Osteoblast (primary cell): ENCODE data around the gene CSNK1A1. TPM values are rescaled to one million over a fixed set of nuclear protein-coding genes. Genes with fewer than 3 reads are reported as not detected.

Source experiments
- DNase-seq: peaks from one replicate; pipeline ENCODE4 v3.0.0; 2011; ENCODE audit warnings: low spot score, mixed read lengths; ENCODE audit not compliant: insufficient read length; ENCODE audit errors: missing footprints
- H2AFZ ChIP-seq: 2 replicates; pipeline ENCODE4 v1.6.0; 2011; ENCODE audit warnings: mild to moderate bottlenecking, low read length
- H3K27ac ChIP-seq: 2 replicates; pipeline ENCODE4 v1.5.1; 2011; ENCODE audit warnings: mild to moderate bottlenecking, low read depth, low read length, moderate library complexity
- H3K27me3 ChIP-seq: 2 replicates; pipeline ENCODE4 v1.6.0; 2012; ENCODE audit warnings: mild to moderate bottlenecking, control low read depth, inconsistent platforms, low read length, moderate library complexity; ENCODE audit not compliant: insufficient read depth
- H3K36me3 ChIP-seq: 2 replicates; pipeline ENCODE4 v1.5.1; 2011; ENCODE audit warnings: mild to moderate bottlenecking, low read length, control low read depth, moderate library complexity; ENCODE audit not compliant: insufficient read depth
- H3K4me1 ChIP-seq: 2 replicates; pipeline ENCODE4 v1.5.1; 2011; ENCODE audit warnings: mild to moderate bottlenecking, low read length, control low read depth, moderate library complexity; ENCODE audit not compliant: insufficient read depth
- H3K4me2 ChIP-seq: 2 replicates; pipeline ENCODE4 v1.6.0; 2011; ENCODE audit warnings: mild to moderate bottlenecking, low read length; ENCODE audit not compliant: insufficient read depth
- H3K4me3 ChIP-seq: fragments of 200-600 bp; sonication (generic); 3 replicates; pipeline ENCODE4 v1.5.1; 2012; ENCODE audit warnings: mild to moderate bottlenecking, low read length, inconsistent platforms; ENCODE audit not compliant: insufficient read depth
- H3K79me2 ChIP-seq: 2 replicates; pipeline ENCODE4 v1.6.0; 2012; ENCODE audit warnings: mild to moderate bottlenecking, low read length, control low read depth, inconsistent platforms; ENCODE audit not compliant: insufficient read depth
- H3K9me3 ChIP-seq: 2 replicates; pipeline ENCODE4 v1.5.1; 2011; ENCODE audit warnings: low read depth, low read length, control low read depth
- H4K20me1 ChIP-seq: 2 replicates; pipeline ENCODE4 v1.6.0; 2012; ENCODE audit warnings: mild to moderate bottlenecking, low read length, control low read depth; ENCODE audit not compliant: insufficient read depth
- total RNA-seq: library from RNA; depleted of rRNA; stranded (reverse); fragments of >200 nt; gene quantifications from 2 replicates; pipeline ENCODE4 v1.2.3, GENCODE V29; 2012
- TF ChIP-seq, protein P1 (sequence below): IDR thresholded peaks from 2 replicates; pipeline ENCODE4 v1.5.1; 2011; ENCODE audit warnings: mild to moderate bottlenecking, low read depth, low read length, moderate library complexity; ENCODE audit errors: extremely low read depth

Gene CSNK1A1
- total RNA-seq, 1 donor = 497 TPM

DNA sequence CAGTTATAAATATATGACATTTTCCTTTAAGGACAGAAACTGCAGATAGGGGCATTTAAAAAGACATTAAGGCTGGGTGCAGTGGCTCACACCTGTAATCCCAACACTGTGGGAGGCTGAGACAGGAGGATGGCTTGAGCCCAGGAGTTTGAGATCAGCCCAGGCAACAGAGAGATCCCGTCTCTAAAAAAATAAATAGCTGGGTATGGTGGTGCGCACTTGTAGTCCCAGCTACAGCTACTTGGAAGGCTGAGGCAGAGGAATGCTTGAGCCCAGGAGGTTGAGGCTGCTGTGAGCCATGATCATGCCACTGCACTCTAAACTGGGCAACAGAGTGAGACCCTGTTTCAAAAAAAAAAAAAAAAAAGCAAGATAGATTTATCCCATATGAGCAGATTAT is 63.6 kb downstream of the CSNK1A1 start:
- Histone ChIP-seq H3K36me3 (no peaks in the 10 kb centered on the region), H3K79me2 (no peaks in the 10 kb centered on the region), H4K20me1 (no peaks in the 10 kb centered on the region), H3K4me2 (peak overlapping the region; percentile 37), H3K27ac (peak overlapping the region; percentile 98), H3K27me3 (no peaks in the 10 kb centered on the region), H3K9me3 (no peaks in the 10 kb centered on the region), H3K4me1 (peaks cover 63% of the 10 kb centered on the region), H2AFZ (no peak overlapping the region), H3K4me3 (no peak overlapping the region)
- TF ChIP-seq, protein P1, sequence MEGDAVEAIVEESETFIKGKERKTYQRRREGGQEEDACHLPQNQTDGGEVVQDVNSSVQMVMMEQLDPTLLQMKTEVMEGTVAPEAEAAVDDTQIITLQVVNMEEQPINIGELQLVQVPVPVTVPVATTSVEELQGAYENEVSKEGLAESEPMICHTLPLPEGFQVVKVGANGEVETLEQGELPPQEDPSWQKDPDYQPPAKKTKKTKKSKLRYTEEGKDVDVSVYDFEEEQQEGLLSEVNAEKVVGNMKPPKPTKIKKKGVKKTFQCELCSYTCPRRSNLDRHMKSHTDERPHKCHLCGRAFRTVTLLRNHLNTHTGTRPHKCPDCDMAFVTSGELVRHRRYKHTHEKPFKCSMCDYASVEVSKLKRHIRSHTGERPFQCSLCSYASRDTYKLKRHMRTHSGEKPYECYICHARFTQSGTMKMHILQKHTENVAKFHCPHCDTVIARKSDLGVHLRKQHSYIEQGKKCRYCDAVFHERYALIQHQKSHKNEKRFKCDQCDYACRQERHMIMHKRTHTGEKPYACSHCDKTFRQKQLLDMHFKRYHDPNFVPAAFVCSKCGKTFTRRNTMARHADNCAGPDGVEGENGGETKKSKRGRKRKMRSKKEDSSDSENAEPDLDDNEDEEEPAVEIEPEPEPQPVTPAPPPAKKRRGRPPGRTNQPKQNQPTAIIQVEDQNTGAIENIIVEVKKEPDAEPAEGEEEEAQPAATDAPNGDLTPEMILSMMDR = no peak
- DNase-seq = no peak

DNA sequence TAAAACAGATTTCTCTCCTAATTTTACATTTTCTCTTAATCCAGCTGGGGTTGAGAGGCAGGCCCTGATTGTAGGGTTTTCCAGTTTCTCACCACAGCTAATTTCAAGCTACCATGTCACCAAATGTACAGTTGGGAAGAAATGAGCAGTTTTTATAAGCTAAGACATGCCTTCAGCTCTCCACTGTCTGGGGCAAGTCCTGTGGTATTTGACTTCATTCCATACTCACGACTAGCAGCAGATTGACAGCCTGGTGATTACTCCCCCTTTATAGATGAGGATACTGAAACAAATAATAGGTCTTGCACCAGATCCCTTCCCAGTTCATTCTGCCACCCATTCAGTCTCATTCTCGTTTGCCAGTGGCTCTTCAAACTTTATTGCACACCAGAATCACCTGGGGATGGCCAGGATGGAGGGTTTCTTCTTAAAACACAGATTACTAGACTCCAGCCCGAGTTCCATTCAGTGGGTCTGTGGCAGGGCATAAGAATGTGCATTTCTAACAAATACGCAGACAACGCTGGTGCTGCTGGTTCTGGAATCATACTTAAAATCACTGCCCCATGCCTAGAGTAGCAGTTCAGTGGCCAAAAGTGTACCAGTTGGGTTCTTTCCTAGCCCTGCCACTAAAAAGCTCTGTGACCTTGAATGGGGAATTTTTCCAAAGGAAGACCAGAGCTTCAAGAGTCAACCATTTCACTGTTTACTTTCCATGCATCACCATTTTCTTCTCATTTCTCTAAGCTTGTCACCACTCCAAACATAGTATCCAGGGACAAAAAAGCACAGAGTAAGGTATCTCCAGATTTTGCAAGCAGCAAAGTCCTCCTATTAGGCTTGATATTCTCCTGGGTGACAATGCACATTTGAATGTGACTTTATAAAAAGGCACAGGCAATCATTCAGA is 64.3 kb downstream of the CSNK1A1 start:
- H3K36me3 ChIP-seq = no peaks in the 10 kb centered on the region
- H3K27me3 ChIP-seq = no peaks in the 10 kb centered on the region
- peaks cover 66% of the 10 kb centered on the region for H3K4me1 ChIP-seq
- peak; percentile 27 for DNase-seq
- H3K9me3 ChIP-seq = no peaks in the 10 kb centered on the region
- no peak overlapping the region for H2AFZ ChIP-seq
- no peaks in the 10 kb centered on the region for H4K20me1 ChIP-seq
- peak overlapping the region; percentile 4 for H3K4me3 ChIP-seq
- TF ChIP-seq, protein P1 = no peak
- H3K79me2 ChIP-seq = no peaks in the 10 kb centered on the region
- H3K27ac ChIP-seq = peak overlapping the region; percentile 98
- H3K4me2 ChIP-seq = peak overlapping the region; percentile 37

DNA sequence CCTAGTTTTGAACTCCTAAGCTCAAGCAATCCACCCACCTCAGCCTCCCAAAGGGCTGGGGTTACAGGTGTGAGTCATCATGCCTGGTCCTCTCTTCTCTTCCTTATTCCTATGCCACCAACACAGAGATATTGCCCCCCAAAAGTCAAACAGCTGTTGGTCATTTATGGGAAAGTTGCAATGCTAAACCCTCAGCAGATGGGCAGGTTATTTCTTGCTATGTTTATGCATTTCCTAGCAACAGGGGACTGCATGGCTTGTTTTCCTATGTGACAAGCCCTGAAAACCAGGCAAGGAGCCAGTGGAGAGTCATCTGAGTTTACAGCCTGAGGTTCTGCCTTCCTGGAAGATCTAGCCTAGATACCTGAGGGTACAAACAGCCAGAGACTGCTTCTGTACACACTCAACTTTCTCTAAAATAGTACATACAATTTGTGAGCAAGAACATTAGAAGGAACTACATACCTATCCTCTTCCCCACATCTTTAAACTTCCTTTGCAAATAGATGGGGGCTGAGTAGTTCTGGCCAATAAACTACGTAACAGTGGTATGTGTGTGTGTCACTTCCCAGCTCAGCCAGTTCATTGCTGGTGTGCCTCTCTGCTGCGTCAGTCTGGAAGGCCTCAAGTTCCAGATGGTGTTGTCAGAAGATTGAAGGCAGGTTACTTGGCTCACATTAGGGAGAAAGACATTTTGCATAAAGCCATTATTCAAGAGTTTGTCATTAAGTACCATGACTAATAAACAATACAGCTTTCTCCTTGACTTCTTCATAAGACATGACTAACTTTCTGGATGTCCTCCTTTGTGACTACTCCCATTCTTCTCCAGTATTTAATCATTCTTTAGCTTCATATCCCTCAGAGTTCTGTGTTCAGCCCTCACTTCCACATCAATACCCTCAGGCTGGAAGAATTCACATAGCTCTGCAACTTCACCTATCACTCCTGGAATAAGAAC is 65.3 kb downstream of the CSNK1A1 start:
- H3K79me2 ChIP-seq = no peaks in the 10 kb centered on the region
- peak overlapping the region; percentile 37 for H3K4me2 ChIP-seq
- peak; percentile 80 for DNase-seq
- no peaks in the 10 kb centered on the region for H3K27me3 ChIP-seq
- no peaks in the 10 kb centered on the region for H3K36me3 ChIP-seq
- TF ChIP-seq, protein P1 = no peak
- peaks cover 66% of the 10 kb centered on the region for H3K4me1 ChIP-seq
- no peak overlapping the region for H2AFZ ChIP-seq
- H4K20me1 ChIP-seq = no peaks in the 10 kb centered on the region
- no peaks in the 10 kb centered on the region for H3K9me3 ChIP-seq
- H3K27ac ChIP-seq = peak overlapping the region; percentile 98
- peak overlapping the region; percentile 4 for H3K4me3 ChIP-seq
